PFSK-1 (cell line): Measurements from ENCODE around the gene ETV1.

Source experiments
- FOXP2 ChIP-seq: optimal IDR thresholded peaks from 2 replicates; pipeline ENCODE3; 2011; ENCODE audit warnings: borderline replicate concordance, control low read depth, inconsistent platforms; ENCODE audit not compliant: insufficient read depth; ENCODE audit errors: extremely low read length, extremely low read depth
- POLR2AphosphoS5 ChIP-seq: IDR thresholded peaks from 2 replicates; pipeline ENCODE4 v1.6.1; 2012; ENCODE audit warnings: low read depth, mild to moderate bottlenecking, control low read depth, low read length, moderate library complexity
- SIN3A ChIP-seq: IDR thresholded peaks from 2 replicates; pipeline ENCODE4 v1.6.1; 2012; ENCODE audit warnings: mild to moderate bottlenecking, low read length, moderate library complexity, borderline replicate concordance; ENCODE audit not compliant: insufficient read depth
- TAF1 ChIP-seq: IDR thresholded peaks from 2 replicates; pipeline ENCODE4 v1.6.1; 2012; ENCODE audit warnings: low read length, control low read depth, borderline replicate concordance; ENCODE audit not compliant: insufficient read depth
- TF ChIP-seq, protein P1 (sequence below), 2 experiments: IDR thresholded peaks; 2 replicates each; pipeline versions ENCODE4 v1.6.1 to v1.8.0; 2011 to 2012; ENCODE audit warnings: low read depth in 2 of 2, low read length in 2 of 2, control low read depth in 1 of 2, inconsistent platforms in 1 of 2, mild to moderate bottlenecking in 1 of 2, moderate library complexity in 1 of 2; ENCODE audit not compliant: insufficient read depth in 1 of 2

DNA sequence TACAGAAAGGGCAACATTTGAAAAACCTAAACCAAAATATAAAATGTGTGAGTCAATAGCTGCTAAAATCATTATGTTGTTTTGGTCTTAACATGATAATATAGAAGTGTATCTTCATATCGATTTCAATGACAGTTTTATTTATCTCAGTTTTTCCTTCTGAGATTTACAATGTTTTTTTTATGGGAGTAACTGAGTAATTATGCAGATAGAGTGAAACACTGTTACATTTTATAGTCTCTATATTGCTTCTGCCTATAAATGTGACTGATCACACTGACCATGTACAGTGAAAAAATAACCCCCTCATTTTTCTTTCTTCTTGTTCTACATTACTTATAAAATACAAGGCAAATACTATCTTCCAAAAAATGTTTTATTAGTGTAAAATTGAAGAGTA, 81.6 kb downstream of the ETV1 start:
- no peak for TF ChIP-seq SIN3A
- TF ChIP-seq POLR2AphosphoS5, result no peak
- TF ChIP-seq, protein P1, sequence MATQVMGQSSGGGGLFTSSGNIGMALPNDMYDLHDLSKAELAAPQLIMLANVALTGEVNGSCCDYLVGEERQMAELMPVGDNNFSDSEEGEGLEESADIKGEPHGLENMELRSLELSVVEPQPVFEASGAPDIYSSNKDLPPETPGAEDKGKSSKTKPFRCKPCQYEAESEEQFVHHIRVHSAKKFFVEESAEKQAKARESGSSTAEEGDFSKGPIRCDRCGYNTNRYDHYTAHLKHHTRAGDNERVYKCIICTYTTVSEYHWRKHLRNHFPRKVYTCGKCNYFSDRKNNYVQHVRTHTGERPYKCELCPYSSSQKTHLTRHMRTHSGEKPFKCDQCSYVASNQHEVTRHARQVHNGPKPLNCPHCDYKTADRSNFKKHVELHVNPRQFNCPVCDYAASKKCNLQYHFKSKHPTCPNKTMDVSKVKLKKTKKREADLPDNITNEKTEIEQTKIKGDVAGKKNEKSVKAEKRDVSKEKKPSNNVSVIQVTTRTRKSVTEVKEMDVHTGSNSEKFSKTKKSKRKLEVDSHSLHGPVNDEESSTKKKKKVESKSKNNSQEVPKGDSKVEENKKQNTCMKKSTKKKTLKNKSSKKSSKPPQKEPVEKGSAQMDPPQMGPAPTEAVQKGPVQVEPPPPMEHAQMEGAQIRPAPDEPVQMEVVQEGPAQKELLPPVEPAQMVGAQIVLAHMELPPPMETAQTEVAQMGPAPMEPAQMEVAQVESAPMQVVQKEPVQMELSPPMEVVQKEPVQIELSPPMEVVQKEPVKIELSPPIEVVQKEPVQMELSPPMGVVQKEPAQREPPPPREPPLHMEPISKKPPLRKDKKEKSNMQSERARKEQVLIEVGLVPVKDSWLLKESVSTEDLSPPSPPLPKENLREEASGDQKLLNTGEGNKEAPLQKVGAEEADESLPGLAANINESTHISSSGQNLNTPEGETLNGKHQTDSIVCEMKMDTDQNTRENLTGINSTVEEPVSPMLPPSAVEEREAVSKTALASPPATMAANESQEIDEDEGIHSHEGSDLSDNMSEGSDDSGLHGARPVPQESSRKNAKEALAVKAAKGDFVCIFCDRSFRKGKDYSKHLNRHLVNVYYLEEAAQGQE (IDR thresholded peaks at IDR 0.05; ENCODE audit: insufficient read depth in 1 of 2, low read depth in 2 of 2, low read length in 2 of 2), result no peak
- no peak for TF ChIP-seq TAF1
- TF ChIP-seq FOXP2, result no peak
